GM19467 (cell line): Measurements from ENCODE around the gene MICAL3.

ENCODE experiments used
- ATAC-seq: cut with Tn5 transposase; IDR thresholded peaks from one replicate; pipeline ENCODE4 v1.9.1; 2021; ENCODE audit warnings: mild to moderate bottlenecking, moderate library complexity; ENCODE audit not compliant: unreplicated experiment

MICAL3 gene

GRCh38 chr22:17976121-17976520, 48.2 kb downstream of the MICAL3 start:
- ATAC-seq = no peak

- no peak for ATAC-seq
These were observed 49.5 kb downstream of the MICAL3 start for GRCh38 chr22:17974703-17975372.

GRCh38 chr22:17974087-17974486, 50.3 kb downstream of the MICAL3 start:
- no peak for ATAC-seq

GRCh38 chr22:17973217-17973616, 51.1 kb downstream of the MICAL3 start:
- no peak for ATAC-seq

GRCh38 chr22:17972385-17973191, 51.8 kb downstream of the MICAL3 start:
- ATAC-seq = no peak

- no peak for ATAC-seq
These were observed 52.6 kb downstream of the MICAL3 start for GRCh38 chr22:17971711-17972110.

GRCh38 chr22:17970201-17970708, 54.1 kb downstream of the MICAL3 start:
- no peak for ATAC-seq

- no peak for ATAC-seq
These were observed 54.7 kb downstream of the MICAL3 start for GRCh38 chr22:17969701-17970113.

- ATAC-seq = no peak
These were observed 56.2 kb downstream of the MICAL3 start for GRCh38 chr22:17968126-17968525.

- ATAC-seq = no peak
These were observed 58.0 kb downstream of the MICAL3 start for GRCh38 chr22:17966403-17966717.

- no peak for ATAC-seq
These were observed 58.6 kb downstream of the MICAL3 start for GRCh38 chr22:17965538-17966402.

- peak; percentile 48 for ATAC-seq
These were observed 59.7 kb downstream of the MICAL3 start for GRCh38 chr22:17964643-17965042.

GRCh38 chr22:17964156-17964555, 60.2 kb downstream of the MICAL3 start:
- no peak for ATAC-seq

- ATAC-seq = no peak
These were observed 61.3 kb downstream of the MICAL3 start for GRCh38 chr22:17963015-17963414.

- ATAC-seq = no peak
These were observed 62.2 kb downstream of the MICAL3 start for GRCh38 chr22:17962168-17962567.

- no peak for ATAC-seq
These were observed 63.0 kb downstream of the MICAL3 start for GRCh38 chr22:17961446-17961729.

- no peak for ATAC-seq
These were observed 63.5 kb downstream of the MICAL3 start for GRCh38 chr22:17960695-17961445.

GRCh38 chr22:17960011-17960410, 64.3 kb downstream of the MICAL3 start:
- no peak for ATAC-seq

GRCh38 chr22:17958166-17958565, 66.2 kb downstream of the MICAL3 start:
- ATAC-seq = no peak

GRCh38 chr22:17957693-17958092, 66.7 kb downstream of the MICAL3 start:
- ATAC-seq = no peak

- ATAC-seq = no peak
These were observed 67.2 kb downstream of the MICAL3 start for GRCh38 chr22:17957204-17957603.
